Fibroblast of skin of left biceps (primary cell): ENCODE measurements around the gene PFDN1.

Experiments
- DNase-seq, 2 experiments: peaks; one replicate each; pipeline ENCODE4 v3.0.0-alpha.2; 2013; ENCODE audit warnings: low read depth in 2 of 2

Gene PFDN1

DNA sequence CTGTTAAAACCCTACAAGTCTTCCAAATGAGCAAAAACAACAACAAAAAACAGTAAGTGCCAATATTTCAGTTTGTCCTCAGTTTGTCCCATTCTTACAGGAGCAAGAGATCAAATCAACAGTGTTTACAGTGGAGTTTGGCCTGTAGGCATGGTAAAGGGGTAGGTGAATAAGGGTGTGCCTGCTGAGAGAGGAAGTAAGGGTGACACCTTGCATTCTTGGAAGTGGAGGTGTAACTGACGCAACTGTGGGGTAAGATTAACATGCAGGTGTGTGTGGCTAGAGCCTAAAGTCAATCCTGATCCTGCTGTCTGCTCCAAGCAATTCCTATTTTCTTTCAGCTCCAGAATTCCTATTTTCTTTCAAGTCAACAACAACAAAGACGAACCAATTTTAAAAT, 43.4 kb downstream of the PFDN1 start:
- no peak for DNase-seq

DNA sequence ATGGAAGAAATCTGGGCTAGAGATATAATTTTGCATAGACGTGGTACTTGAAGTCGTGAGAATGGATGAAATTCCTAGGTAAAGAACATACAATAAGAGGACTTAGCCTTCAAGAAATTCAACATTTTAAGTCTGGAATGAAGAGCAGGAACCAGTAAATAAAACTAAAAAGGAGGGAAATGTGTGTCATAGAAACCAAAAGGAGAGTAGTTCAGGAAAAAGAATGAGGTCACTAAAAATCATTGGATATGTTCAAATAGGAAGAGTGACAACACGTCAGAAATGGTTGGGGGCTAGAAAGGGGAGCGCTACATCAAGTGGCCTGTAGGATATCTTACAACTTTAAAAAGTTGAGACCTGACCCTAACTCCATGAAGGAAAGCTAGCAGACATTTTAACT, 44.0 kb downstream of the PFDN1 start:
- DNase-seq = no peak

DNA sequence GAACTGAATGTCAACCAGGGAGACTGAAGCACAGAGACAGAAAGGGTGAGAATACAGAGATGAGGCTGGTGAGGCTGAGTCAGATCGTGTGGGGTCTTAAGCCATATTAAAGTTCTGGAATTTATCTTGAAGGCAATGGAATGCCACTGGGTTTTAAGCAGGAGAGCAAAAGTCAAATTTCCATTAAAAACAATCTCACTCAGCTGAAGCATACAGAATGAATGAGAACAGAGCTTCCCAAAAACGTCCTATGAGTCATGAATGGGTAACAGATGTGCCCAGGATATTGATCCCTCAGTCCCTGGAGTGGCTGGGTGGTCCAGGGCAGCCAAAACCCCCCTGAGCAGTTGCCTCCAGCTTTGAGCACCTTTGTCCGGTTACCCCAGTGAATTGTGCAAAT, 44.9 kb downstream of the PFDN1 start:
- DNase-seq = peak; percentile 54 to 58

DNA sequence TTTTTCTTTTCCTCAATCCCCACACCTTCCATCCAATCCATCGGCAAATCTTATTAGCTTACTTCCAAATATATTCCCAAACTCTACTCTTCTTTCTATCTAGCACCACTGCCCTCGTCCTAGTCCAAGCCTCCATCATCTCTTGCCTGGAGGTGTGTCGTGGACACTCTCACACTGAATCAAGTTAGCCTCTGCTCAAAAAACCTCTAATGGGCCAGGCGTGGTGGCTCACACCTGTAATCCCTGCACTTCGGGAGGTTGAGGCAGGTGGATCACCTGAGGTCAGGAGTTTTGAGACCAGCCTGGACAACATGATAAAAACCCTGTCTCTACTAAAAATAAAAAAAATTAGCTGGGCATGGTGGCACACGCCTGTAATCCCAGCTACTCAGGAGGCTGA, 46.2 kb downstream of the PFDN1 start:
- DNase-seq = no peak

DNA sequence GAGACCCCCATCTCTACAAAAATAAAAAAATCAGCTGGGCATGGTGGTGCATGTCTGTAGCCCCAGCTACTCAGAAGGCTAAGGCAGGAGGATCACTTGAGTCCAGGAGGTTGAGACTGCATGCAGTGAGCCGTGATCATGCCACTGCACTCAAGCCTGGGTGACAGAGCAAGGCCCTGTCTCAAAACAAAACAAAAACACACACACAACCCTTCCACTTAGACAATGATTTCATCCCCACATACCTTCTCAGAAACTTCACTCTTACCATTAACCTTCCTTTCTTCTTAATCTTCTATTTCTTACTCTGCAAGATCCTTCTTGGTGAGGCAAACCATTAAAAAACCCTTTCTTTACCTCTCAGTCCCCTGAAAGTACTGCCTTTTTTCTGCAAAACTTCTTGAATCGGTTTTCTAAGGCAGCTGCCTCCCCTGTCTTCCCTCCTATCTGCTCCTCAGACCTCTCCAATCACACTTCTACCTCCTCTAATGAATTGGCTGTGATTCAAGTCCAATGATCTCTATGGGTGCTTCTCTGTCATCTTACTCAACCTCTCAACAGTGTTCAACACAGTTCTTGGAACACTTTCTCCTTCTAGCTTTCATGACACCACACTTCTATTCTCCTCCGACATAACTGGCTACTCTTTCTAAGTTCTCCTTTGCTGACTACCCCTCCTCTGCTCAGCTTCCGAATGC, 47.3 kb downstream of the PFDN1 start:
- no peak for DNase-seq

DNA sequence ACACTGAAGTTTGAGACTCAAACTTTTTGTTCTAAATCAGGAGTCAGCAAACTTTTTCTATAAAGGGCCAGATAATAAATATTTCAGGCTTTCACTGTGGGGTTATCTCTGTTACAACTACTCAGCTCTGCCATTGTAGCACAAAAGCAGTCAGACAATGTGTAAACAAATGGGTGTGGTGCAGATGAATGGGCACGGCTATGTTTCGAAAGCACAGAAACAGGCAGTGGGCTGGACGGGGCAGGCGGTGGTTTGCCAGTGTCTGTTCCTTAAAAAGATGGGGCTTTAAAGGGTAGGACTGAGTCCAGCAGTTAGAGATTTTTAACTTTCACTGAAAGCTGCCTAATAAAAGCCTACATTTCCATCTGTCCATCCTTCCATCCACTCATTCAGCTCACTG, 48.9 kb downstream of the PFDN1 start:
- DNase-seq = no peak

DNA sequence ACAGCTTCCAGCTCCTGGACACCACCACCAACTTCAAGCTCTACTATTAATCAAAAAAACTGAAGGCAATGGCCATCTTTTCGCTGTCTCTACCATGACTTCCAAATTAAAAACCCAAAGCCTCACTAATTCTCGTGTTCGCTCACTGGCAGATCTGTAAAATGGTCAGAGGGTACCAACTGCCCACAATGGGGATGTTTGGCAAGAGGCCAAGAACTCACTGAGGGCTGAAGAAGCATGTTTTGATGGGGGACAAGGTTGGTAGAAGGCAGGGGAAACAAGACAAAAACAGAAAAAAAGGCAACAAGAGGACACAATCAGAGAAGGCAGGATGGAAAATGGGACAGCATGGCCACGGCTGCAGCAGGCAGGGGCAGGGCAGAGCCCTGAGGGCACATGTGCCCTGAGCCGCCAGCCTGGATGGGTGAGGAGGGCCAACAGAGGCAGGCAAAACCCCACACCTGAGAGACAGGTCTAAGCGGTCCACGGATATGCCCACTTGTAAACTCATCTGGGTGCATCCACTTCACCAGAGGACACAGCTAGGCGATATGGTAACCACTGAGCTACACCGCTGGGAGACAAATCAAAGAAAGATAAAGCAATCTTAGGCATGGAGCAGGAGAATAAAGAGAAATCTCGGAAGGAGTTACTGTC, 50.3 kb downstream of the PFDN1 start:
- no peak for DNase-seq

DNA sequence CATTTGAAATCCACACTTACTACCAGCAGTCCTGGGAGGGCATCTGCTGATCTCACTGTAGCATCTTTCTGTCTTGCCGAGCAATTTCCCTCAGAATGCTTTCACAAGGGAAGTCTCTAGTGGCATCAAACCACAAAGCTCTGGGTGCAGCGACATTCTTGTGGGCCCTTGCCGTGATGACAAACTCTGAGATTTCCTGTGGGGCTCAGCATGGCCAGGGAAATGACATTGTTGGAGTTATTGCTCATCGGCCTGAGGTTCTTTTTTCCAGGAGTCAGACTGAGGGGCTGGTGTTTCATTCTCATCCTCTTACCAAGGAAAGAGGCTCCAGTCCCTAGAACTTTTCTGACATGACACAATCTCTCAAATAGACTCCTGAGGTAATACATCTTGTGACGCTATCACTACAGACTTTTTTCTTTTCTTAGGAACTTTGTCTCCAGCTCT, 51.4 kb downstream of the PFDN1 start:
- DNase-seq = peak; percentile 60 to 62

DNA sequence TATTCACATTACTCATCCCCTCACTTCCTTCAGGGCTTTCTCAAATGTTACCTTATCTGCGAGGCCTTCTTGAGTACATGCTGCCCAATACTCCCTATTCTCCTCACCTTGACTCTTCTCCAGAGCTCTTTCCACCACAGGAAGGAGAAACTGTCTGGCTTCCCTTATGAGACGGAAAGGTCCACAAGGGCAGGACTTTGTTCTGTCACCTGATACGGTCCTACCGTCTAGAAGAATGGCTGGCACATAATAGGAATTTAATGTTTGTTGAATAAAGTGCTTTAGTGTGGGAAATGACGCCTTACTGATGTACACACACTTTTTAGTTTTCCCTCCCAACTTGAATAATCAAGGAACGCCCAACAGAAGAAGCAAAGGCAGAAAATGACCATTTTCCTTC, 52.5 kb downstream of the PFDN1 start:
- no peak for DNase-seq

DNA sequence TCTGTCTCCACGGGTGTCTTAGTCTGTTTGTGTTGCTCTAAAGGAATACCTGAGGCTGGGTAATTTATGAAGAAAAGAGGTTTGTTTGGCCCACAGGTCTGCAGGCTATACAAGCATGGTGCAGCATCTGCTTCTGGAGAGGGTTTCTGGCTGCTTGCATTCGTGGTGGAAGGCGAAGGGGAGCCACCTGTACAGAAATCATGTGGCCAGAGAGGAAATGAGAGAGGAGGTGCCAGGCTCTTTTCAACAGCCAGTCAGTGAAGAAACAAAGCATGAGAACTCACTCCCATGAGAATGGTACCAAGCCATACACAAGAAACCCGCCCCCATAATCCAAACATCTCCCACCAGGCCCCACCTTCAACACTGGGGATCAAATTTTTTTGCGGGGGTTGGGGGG, 53.4 kb downstream of the PFDN1 start:
- no peak for DNase-seq

DNA sequence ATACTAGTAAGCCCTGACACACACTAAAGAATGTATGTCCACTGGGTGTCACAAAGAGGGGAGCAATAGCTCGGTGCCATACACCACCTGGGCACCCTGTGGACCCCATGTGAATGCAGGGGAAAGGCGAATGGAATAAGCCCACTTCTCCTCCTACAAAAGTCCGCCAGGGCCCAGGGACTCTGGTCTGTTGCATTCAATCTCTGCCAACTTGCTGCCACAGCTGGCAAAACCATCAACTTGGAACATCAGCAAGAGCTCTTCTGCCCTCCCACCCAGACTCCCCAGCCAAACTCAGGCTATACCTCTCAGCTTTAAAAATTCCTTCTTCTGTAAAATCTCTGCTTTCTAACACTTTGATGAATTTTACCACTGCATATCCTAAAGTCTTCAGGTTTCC, 54.5 kb downstream of the PFDN1 start:
- DNase-seq = no peak

DNA sequence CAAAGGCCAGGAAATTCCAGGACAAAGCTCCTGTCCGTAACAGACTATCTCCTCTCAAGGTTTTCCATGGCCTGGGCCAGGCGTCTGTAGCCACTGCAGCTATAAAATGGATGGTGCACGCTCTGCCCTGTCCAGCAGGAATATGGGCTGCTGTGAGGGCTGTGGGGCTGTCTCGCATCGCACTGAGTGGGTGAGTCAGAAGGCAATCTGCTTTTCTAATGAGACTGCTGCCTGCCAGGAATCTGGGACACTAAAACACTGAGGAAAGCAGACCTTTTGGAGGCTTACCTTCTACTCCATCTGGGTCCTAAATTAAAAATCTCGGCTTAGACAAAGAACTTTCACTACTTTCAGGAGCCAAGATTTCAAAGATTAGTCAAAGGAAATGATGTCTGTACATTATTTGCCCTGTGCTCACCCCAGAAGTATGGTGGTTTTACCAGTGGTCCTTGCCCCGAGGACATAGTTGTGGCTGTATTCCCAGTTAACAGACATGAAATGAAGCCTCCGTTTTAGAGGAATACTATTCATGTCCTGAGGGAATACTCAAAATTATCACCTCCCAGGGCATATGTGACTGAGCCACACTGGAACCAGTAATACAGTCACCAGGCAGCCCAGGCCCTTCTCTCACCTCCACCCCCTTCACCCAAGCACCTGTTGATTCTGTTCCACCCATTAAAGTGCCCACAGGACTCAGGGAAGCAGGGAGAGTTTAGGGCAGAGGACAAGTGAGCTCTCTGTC, 56.4 kb downstream of the PFDN1 start:
- DNase-seq = peak; percentile 24 to 26

DNA sequence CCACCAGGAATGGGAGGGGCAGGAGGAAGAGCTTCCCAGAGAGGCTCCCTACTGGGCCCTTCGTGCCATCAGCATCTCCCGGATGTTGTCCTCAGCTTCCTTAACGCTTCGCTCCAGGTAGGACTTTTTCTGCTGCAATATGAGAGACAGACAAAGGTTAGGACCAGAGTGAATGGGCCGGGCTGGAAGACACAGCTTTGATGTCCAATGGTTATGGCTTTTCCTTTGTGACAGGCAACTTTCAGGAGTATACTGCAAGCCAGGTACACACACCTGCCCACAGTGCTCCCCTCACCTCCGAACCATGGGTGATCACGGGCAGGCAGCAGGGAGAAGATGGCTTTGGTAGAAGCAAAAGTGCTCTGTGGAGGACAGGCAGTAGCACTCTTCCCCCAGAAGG, 57.0 kb downstream of the PFDN1 start:
- no peak for DNase-seq

DNA sequence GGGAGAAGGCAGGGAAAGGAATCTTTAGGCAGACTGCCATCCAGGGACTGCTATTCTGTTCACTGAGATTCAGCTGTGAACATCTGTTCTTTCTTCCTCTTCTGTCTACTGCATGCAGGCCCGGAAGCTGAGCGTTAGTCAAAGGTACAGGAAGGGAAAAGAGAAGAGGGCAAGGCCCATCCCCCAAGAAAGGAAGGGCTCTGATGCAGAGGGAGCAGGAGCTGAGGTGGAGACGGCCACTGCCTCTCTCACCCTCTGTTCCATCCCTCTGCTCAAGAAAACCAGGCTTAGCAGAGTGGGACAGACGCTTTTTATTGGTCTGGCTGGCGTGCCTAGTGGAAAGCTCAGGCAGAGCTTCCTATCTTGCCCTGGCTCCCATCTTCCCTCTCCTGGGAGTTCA, 57.6 kb downstream of the PFDN1 start:
- peak in 1 of 2 experiments; percentile 18 for DNase-seq

DNA sequence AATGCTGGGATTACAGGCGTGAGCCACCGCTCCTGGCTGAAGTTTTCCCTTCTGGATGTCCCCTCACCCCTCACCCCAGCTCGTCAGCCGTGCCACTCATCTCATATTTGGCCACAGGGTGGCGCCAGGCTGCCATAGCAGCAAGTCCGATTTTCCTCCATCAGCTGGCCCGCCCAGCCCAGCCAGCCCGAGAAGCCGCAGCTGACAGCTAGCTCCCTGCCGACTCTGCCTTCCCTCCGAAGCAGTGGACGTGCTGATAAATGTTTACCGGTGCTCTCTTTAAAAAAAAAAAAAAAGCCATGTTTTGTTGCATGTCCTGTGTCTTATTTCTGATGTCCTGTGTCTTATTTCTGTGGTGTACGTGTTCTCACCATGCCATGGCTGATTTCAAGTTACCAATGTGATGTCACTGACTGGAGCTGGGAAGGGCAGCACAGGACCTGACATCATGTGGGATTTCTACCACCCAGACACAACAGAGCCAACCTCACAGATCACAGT, 58.3 kb downstream of the PFDN1 start:
- peak; percentile 63 to 70 for DNase-seq

DNA sequence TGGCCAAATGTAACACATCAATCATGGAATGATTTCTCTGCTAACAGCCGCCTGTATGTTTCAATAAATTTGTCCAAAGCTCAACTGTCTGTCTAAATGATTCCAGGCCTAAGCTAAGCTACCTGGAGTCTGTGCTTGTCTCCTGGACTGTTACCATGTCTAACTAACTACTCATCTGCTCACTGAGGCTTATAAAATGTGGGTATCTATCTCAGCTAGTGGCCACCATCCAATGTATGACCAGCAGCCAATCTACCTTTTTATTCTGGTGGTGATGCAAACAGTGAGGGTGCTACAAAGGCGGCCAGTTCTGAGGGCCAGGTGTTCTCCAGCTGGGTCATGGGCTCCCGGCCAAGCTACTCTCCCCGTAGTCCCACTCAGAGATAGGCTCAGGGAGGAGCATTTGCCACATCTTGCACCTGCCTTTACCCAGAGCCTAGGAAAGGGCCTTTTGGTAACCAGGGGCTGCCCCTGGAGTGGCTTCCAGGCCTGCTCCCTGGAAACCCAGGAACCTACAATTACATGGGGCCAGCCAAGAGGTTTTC, 59.1 kb downstream of the PFDN1 start:
- no peak for DNase-seq

DNA sequence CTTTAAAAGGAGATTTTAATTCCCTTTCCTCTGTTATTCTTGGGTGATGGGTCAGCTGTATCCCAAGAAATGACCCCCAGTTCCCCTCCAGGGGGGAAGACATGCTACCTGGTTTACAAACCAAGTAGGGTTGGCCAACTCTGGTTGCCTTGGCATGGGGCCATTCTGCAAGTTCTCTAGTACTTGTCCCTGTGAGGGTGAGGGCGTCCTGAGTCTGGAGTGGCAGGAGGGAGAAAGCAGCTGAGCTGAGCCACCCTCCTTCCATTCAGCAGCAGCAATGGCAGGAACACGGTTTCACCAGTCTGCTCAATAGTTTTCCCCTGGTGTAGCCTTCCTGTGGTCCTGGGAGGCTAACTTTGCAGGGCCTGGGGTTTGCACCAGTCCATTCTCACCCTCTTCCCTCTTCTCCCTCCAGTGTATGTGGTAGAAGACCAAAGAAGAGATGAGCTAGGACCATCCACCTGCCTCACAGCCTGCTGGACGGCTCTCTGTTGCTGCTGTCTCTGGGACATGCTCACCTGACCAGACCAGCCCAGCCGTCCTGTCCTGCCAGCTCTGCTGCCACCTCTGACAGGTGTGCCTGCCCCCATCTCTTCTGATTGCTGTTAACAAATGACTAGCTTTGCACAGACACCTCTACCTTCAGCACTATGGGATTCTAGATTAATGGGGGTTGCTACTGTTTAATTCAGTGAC, 59.9 kb downstream of the PFDN1 start:
- no peak for DNase-seq

DNA sequence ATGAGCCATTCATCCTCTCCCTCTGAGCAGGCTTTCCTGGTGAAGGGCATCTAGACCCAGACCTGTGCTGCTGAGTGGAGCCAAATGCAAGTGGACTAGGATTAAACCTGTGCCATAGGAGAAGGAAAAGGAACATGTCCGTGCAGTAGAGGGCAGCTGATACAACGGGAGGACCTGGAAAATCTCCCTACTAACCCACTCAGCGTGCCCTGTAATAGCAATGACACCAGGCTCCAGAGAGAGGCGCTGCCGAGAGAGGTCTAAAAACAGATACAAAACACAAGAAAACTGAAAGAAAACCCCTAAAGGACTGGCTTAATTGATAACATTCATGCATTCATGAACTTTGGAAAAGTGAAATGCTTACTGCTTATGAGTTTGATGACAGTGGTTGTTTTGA, 60.8 kb downstream of the PFDN1 start:
- DNase-seq = no peak

DNA sequence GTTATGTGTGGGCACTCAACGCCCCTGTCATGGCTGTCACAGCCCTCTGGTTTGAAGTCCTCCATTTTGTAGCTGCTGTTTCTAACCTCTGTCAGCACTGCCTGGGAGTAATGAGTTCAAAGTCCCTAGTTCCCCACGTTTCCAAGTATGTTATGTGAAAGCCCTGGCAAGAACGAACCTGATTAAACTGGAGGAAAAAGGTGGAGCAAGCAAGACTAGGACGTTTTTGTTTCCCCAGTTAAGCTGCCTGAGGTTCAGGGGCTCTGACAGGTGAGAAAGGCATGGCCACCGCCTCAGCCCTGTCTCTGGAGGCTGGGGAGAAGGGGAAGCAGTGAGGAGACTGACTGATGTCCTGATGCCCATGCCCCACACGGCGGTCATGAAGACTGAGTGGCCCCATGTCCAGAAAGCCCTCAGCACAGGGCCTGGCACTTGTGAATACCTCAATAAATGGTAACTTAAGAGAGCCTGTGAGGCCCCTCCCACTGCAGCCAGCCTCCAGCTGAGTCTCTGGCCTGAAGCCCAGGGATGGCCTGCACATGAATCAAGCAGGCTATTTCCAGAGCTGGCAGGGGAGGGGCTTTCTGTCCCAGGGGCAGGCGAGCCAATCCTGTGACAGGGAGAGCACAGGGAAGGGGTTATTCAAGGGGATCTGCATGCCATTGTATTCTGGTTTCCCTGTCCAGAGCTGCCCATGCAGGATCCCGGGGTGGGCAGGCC, 61.8 kb downstream of the PFDN1 start:
- DNase-seq = peak; percentile 67 to 69

DNA sequence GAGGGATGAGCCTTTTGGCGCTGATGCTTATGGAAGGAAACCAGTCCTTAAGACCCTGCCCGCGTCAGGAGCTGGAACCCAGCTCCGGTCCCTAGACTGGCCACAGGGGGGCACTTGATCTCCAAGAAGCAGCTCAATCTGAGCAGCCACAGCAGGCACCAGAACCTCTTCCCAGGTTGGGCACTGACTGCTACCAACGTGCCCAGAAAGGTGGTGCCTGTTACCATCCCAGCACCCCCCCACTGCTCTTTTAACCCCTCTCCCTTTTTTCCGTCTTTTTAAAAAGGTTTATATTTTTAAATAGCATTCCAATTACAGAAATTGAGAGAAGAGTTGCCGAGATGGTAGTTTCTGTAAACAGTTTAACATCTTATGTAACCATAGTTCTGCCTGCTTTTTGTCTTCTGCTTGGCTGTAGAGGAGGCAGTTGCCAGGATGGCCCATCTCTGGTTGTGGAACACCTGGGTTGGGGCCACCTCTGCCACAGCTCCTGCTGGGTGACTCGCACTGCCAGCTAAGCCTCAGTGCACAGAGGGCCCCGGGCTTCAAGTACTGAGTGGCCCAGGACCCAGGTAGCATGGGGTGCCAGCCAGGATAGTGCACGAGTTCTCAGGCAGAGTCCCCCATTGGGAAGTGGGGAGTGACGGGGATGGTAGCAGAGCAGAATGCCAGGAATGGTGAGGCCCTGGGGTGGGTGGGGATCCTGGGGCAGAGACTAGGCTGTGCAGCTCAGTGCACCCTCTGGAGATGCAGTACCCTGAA, 62.8 kb downstream of the PFDN1 start:
- peak in 1 of 2 experiments; percentile 14 for DNase-seq
